HCT116 (cell line): Measurements from ENCODE around the gene CDC42EP4. TPM values are rescaled to one million over a fixed set of nuclear protein-coding genes. Genes with fewer than 3 reads are reported as not detected.

ENCODE experiments used
- ATAC-seq: fragments of 200-7000 bp; cut with Tn5 transposase; 2 replicates; pipeline ENCODE4 v1.9.1; 2020; ENCODE audit warnings: mild to moderate bottlenecking, moderate library complexity
- BruUV-seq: library from RNA; stranded (reverse); fragments of 400-500 nt; replicated peaks from 2 replicates; lab custom pipeline; 2021; lab: Mats Ljungman, UMichigan
- CTCF ChIA-PET: fragments of 300-600 bp; sonication (Branson Sonifier 250); formaldehyde crosslinking; loops from one replicate; lab custom pipeline; 2021; ENCODE audit warnings: antibody characterized with exemption; lab: Charles Lee
- POLR2A ChIA-PET: fragments of 300-600, 350-600 bp; sonication (Branson Sonifier 250); formaldehyde crosslinking; loops from one replicate; lab custom pipeline; 2021; ENCODE audit warnings: antibody characterized with exemption; lab: Charles Lee
- RAD21 ChIA-PET, 2 experiments: fragments of 300-600 bp; sonication (Branson Sonifier 250); formaldehyde crosslinking; loops; one replicate each; lab custom pipeline; 2023; ENCODE audit warnings: low total read pairs in 2 of 2; ENCODE audit not compliant: uncharacterized antibody in 2 of 2, unreplicated experiment in 2 of 2, low non-redundant PET in 1 of 2; lab: Charles Lee
- DNase-seq: peaks from one replicate; pipeline ENCODE4 v3.0.0-alpha.2; 2010; ENCODE audit warnings: low read depth, low spot score
- H2AFZ ChIP-seq: fragments of 200-600 bp; shearing (Covaris generic), sonication (generic); 2 replicates; pipeline ENCODE4 v1.6.1; 2017; ENCODE audit warnings: low read depth, mixed run types, mixed read lengths, antibody characterized with exemption, low read length; ENCODE audit not compliant: poor library complexity, severe bottlenecking
- H3K27ac ChIP-seq: 2 replicates; pipeline ENCODE4 v1.5.1; 2012; ENCODE audit warnings: low read depth, low read length
- H3K27me3 ChIP-seq: fragments of 200-600 bp; sonication (generic); 2 replicates; pipeline ENCODE4 v1.6.1; 2016; ENCODE audit warnings: mixed run types, low read length, mixed read lengths; ENCODE audit not compliant: insufficient read depth
- H3K36me3 ChIP-seq, 2 experiments: fragments of 200-500 bp in 1 of 2; fragments of 200-600 bp in 1 of 2; sonication (Bioruptor generic) in 1 of 2; sonication (generic) in 1 of 2; 2 replicates each; pipeline versions ENCODE4 v1.5.1 to v1.6.1; 2014 to 2016; ENCODE audit warnings: low read length in 2 of 2, inconsistent platforms in 1 of 2, mixed read lengths in 1 of 2, mixed run types in 1 of 2; ENCODE audit not compliant: insufficient read depth in 2 of 2, control insufficient read depth in 1 of 2
- H3K4me1 ChIP-seq, 2 experiments: fragments of 200-600 bp in 1 of 2; sonication (generic) in 1 of 2; 2 replicates each; pipeline versions ENCODE4 v1.5.1 to v1.6.1; 2012 to 2017; ENCODE audit warnings: low read length in 2 of 2, inconsistent platforms in 1 of 2, mild to moderate bottlenecking in 1 of 2, mixed read lengths in 1 of 2, mixed run types in 1 of 2, moderate library complexity in 1 of 2; ENCODE audit not compliant: insufficient read depth in 2 of 2, control insufficient read depth in 1 of 2
- H3K4me2 ChIP-seq: fragments of 200-600 bp; sonication (generic); 2 replicates; pipeline ENCODE4 v1.6.1; 2017; ENCODE audit warnings: mixed run types, low read length, mixed read lengths
- H3K4me3 ChIP-seq, 2 experiments: fragments of 200-600 bp in 1 of 2; sonication (generic) in 1 of 2; replicated peaks in 1 of 2; 2 replicates each; pipeline ENCODE4 v1.5.1; 2011 to 2016; ENCODE audit warnings: low read length in 2 of 2, control low read depth in 1 of 2, low read depth in 1 of 2, mild to moderate bottlenecking in 1 of 2, mixed read lengths in 1 of 2, mixed run types in 1 of 2
- H3K79me2 ChIP-seq: fragments of 200-600 bp; sonication (generic); 2 replicates; pipeline ENCODE4 v1.6.1; 2017; ENCODE audit warnings: mild to moderate bottlenecking, mixed run types, low read length, moderate library complexity, mixed read lengths; ENCODE audit not compliant: insufficient read depth
- H3K9ac ChIP-seq: fragments of 200-600 bp; sonication (generic); 2 replicates; pipeline ENCODE4 v1.6.1; 2016; ENCODE audit warnings: low read length, mixed read lengths
- H3K9me2 ChIP-seq: fragments of 200-600 bp; sonication (generic), shearing (Covaris generic); 2 replicates; pipeline ENCODE4 v1.6.1; 2017; ENCODE audit warnings: mixed run types, mild to moderate bottlenecking, moderate library complexity; ENCODE audit not compliant: insufficient read depth
- H3K9me3 ChIP-seq, 2 experiments: fragments of 200-500 bp in 1 of 2; fragments of 200-600 bp in 1 of 2; sonication (Bioruptor generic) in 1 of 2; sonication (generic) in 1 of 2; 2 replicates each; pipeline ENCODE4 v1.6.1; 2014 to 2017; ENCODE audit warnings: low read length in 2 of 2, mixed read lengths in 2 of 2, inconsistent platforms in 1 of 2, low read depth in 1 of 2, mild to moderate bottlenecking in 1 of 2, mixed run types in 1 of 2, moderate library complexity in 1 of 2; ENCODE audit not compliant: control insufficient read depth in 1 of 2, insufficient read depth in 1 of 2
- H4K20me1 ChIP-seq: fragments of 200-600 bp; sonication (generic), shearing (Covaris generic); 2 replicates; pipeline ENCODE4 v1.6.1; 2017; ENCODE audit warnings: mixed run types, mild to moderate bottlenecking, moderate library complexity; ENCODE audit not compliant: insufficient read depth
- CBX3 ChIP-seq: IDR thresholded peaks from 2 replicates; pipeline ENCODE4 v1.6.1; 2012; ENCODE audit warnings: low read depth
- EGR1 ChIP-seq: IDR thresholded peaks from 2 replicates; pipeline ENCODE4 v1.6.1; 2012; ENCODE audit warnings: low read depth
- ELF1 ChIP-seq: IDR thresholded peaks from 2 replicates; pipeline ENCODE4 v1.6.1; 2012; ENCODE audit warnings: low read depth, borderline replicate concordance
- EZH2 ChIP-seq: fragments of 200-600 bp; sonication (generic); IDR thresholded peaks from 2 replicates; pipeline ENCODE4 v1.6.1; 2017; ENCODE audit warnings: antibody characterized with exemption, mixed run types
- EZH2phosphoT487 ChIP-seq: fragments of 200-600 bp; IDR thresholded peaks from 2 replicates; pipeline ENCODE4 v1.6.1; 2018; ENCODE audit warnings: antibody characterized with exemption, borderline replicate concordance
- FOSL1 ChIP-seq: IDR thresholded peaks from 2 replicates; pipeline ENCODE4 v1.6.1; 2012; ENCODE audit warnings: low read depth
- JUND ChIP-seq: IDR thresholded peaks from 2 replicates; pipeline ENCODE4 v1.6.1; 2012
- POLR2A ChIP-seq: IDR thresholded peaks from 2 replicates; pipeline ENCODE4 v1.7.0; 2011; ENCODE audit warnings: borderline replicate concordance; ENCODE audit not compliant: insufficient read depth, insufficient read length; ENCODE audit errors: extremely low read depth
- POLR2AphosphoS5 ChIP-seq: IDR thresholded peaks from 2 replicates; pipeline ENCODE4 v1.6.1; 2011; ENCODE audit warnings: mild to moderate bottlenecking, low read depth, low read length, moderate library complexity
- RAD21 ChIP-seq: IDR thresholded peaks from 2 replicates; pipeline ENCODE4 v1.6.1; 2012; ENCODE audit warnings: low read depth, mild to moderate bottlenecking
- REST ChIP-seq: IDR thresholded peaks from 2 replicates; pipeline ENCODE4 v1.6.1; 2012; ENCODE audit warnings: low read depth
- SIN3A ChIP-seq: IDR thresholded peaks from 2 replicates; pipeline ENCODE4 v1.6.1; 2012; ENCODE audit warnings: low read depth
- SP1 ChIP-seq: IDR thresholded peaks from 2 replicates; pipeline ENCODE4 v1.6.1; 2012; ENCODE audit warnings: low read depth
- ZBTB33 ChIP-seq: IDR thresholded peaks from 2 replicates; pipeline ENCODE4 v1.6.1; 2011; ENCODE audit warnings: mild to moderate bottlenecking, low read length, moderate library complexity; ENCODE audit not compliant: insufficient replicate concordance; ENCODE audit errors: extremely low read depth
- ZFX ChIP-seq: fragments of 450-650 bp; IDR thresholded peaks from 2 replicates; pipeline ENCODE4 v1.6.1; 2017
- ZNF274 ChIP-seq: fragments of 200-500 bp; sonication (Bioruptor generic); IDR thresholded peaks from 2 replicates; pipeline ENCODE4 v1.6.1; 2014; ENCODE audit warnings: mild to moderate bottlenecking, low read depth, low read length, inconsistent platforms
- intact Hi-C: fragments of 100-400 bp; cut with micrococcal nuclease; formaldehyde crosslinking; loops from 2 replicates; pipeline ENCODE4 v1.10.0; 2022
- total RNA-seq: library from RNA; stranded (reverse); gene quantifications from one replicate; pipeline ENCODE4 v1.2.1, GENCODE V29; 2021; ENCODE audit not compliant: unreplicated experiment

Gene CDC42EP4
- total RNA-seq, 1 experiment from 2014 or later = 54.9 TPM

DNA sequence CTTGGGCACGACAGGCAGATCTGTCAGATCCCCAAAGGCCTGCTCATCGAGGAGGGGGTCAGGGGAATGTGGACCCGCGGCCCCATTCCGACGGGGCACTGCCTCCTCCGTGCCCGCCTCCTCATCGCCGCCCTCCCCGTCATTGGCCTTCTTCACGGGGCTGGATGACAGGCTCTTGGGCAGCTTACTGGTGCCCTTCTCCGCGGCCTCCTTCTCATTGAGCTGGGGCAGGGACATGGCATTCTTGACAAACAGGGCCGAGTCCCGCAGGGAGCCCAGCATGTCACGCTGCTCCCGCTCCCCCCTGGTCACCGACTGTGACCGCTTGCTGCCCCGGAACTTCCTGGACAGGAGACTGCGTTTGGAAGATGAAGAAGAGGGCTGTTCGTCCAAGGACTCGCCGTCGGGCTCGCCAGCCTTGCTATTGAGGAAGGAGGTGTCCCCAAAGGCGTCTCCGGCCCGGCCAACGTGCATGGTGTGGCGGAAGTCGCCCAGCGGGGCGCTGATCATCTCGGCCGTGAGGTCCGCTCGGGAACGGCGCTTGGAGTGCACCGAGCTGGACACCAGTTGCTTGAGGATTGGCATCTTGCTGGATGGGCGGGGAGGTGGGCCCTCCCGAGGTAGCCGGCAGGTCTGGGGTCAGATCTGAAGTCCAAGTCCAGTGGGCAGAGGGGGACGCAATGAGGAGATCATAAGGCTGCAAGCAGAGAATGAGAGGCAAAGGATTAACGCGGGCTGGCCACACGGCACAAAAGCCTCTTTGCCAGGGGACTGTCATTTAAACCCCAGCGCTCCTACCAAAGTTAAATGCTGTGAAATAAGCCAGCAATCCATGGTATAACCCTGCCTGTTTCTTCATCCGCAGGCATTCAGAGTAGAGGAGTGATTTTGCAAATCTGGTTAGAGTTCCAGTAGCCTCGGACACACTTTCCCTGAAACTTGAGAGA lies 25.6 kb downstream of the CDC42EP4 start (continued):
- no peak for TF ChIP-seq ZBTB33
- TF ChIP-seq CBX3 = no peak
- no peak for TF ChIP-seq POLR2A
- TF ChIP-seq ELF1 = no peak
- TF ChIP-seq JUND = no peak
- TF ChIP-seq SIN3A = no peak
- TF ChIP-seq RAD21 = no peak
- no peak for TF ChIP-seq EZH2phosphoT487
- no peak for TF ChIP-seq SP1
- no peak for TF ChIP-seq FOSL1
- no peak for TF ChIP-seq EGR1

GRCh38 chr17:73285603-73285908 lies 26.2 kb downstream of the CDC42EP4 start:
- Histone ChIP-seq H3K79me2 (peaks cover 42% of the 10 kb centered on the region), H3K36me3 (peaks cover 8 to 28% of the 10 kb centered on the region in 2 experiments; a peak in 3 of 4 replicates), H4K20me1 (no peaks in the 10 kb centered on the region), H3K27me3 (no peaks in the 10 kb centered on the region), H3K27ac (no peak overlapping the region), H3K9ac (no peak overlapping the region), H3K4me2 (no peak overlapping the region), H2AFZ (no peak overlapping the region), H3K9me2 (no peaks in the 10 kb centered on the region), H3K9me3 (no peaks in the 10 kb centered on the region), H3K4me3 (no peak overlapping the region), H3K4me1 (peaks cover 35 to 41% of the 10 kb centered on the region in 2 experiments)
- intact Hi-C loops = no loop called here
- RAD21 ChIA-PET = no interaction called here
- ATAC-seq (no peak), DNase-seq (no peak)
- CTCF ChIA-PET = no interaction called here
- POLR2A ChIA-PET = no interaction called here
- TF ChIP-seq ZFX (no peak), ZNF274 (no peak), EGR1 (no peak), SP1 (no peak), ZBTB33 (no peak), CBX3 (no peak), EZH2 (no peak), RAD21 (no peak), POLR2AphosphoS5 (no peak), SIN3A (no peak), EZH2phosphoT487 (no peak), REST (no peak)
- no TSS peak for BruUV-seq
